ENCODE data around the gene RPS6KB1.
"Not testable (repeated sequence)": the region's sequence is repeated elsewhere in the genome, so short reads cannot be mapped to it uniquely, and the experiment has no call there.

The RPS6KB1 gene

DNA sequence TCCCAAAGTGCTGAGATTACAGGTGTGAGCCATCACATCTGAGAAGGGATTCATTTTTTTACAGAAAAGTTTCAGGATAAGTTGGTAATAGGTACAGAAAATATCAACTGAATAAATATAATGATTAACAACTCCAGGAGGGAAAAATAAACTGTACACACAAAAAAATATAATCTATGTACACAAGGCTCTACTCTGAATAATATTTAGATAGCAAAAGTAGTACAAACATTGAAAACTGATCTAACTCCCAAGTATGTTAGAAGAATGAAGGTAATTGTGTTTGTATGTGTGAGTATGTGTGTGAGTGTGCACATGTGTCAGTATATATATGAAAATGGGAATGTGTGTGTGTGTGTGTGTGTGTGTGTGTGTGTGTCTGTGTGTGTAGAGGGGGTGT is 20.6 kb upstream of the RPS6KB1 start:
- Histone ChIP-seq H3K27me3 (replicated peaks; ENCODE audit: control insufficient read depth, insufficient read depth, low read length, poor library complexity, severe bottlenecking) (no peaks in the 10 kb centered on the region), H3K36me3 (ENCODE audit: control insufficient read depth, insufficient read depth, low read length) (peaks cover 23% of the 10 kb centered on the region), H3K27ac (ENCODE audit: insufficient read depth, low read length, poor library complexity, severe bottlenecking) (no peak overlapping the region), H3K4me3 (ENCODE audit: insufficient read depth, low read depth, low read length, poor library complexity, severe bottlenecking) (no peak overlapping the region), H3K9me3 (ENCODE audit: control insufficient read depth, low read length) (no peaks in the 10 kb centered on the region), H3K4me1 (ENCODE audit: control insufficient read depth, insufficient read depth, low read length, poor library complexity, severe bottlenecking) (no peaks in the 10 kb centered on the region)
- no peak for DNase-seq

DNA sequence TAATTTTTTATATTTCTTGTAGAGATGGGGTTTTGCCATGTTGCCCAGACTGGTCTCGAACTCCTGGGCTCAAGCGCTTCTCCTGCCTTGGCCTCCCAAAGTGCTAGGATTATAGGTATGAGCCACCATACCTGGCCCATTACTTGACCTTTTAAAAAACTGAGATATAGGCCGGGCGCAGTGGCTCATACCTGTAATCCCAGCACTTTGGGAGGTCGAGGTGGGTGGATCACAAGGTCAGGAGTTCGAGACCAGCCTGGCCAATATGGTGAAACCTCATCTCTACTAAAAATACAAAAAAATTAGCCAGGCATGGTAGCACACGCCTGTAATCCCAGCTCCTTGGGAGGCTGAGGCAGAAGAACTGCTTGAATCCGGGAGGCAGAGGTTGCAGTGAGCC is 19.5 kb upstream of the RPS6KB1 start:
- not testable (repeated sequence) for H3K27ac ChIP-seq (ENCODE audit: insufficient read depth, low read length, poor library complexity, severe bottlenecking); H3K27me3 ChIP-seq (replicated peaks; ENCODE audit: control insufficient read depth, insufficient read depth, low read length, poor library complexity, severe bottlenecking); H3K4me3 ChIP-seq (ENCODE audit: insufficient read depth, low read depth, low read length, poor library complexity, severe bottlenecking); H3K4me1 ChIP-seq (ENCODE audit: control insufficient read depth, insufficient read depth, low read length, poor library complexity, severe bottlenecking); H3K9me3 ChIP-seq (ENCODE audit: control insufficient read depth, low read length); DNase-seq
- peaks cover 33% of the 10 kb centered on the region for H3K36me3 ChIP-seq (ENCODE audit: control insufficient read depth, insufficient read depth, low read length)

DNA sequence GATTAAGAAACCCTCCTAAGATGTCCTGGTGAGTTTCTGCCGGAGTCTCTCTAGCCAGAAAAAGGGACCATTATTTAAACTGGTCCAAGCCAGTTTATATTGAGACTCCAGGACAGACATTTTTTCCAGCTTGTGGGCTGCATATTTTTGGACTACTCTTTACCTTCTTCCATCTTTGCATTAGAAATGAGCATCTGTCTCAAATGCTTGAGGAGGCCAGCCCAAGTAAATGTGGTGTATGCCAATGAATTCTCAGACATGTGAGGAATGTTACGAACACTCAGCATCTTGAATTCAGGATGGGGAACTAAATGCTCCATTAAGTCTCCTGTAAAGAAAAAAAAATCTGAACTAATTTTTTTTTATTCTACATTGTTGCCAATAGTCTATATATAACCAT is 18.5 kb upstream of the RPS6KB1 start:
- no peaks in the 10 kb centered on the region for H3K27me3 ChIP-seq (replicated peaks; ENCODE audit: control insufficient read depth, insufficient read depth, low read length, poor library complexity, severe bottlenecking)
- H3K4me1 ChIP-seq (ENCODE audit: control insufficient read depth, insufficient read depth, low read length, poor library complexity, severe bottlenecking) = no peaks in the 10 kb centered on the region
- no peak for DNase-seq
- H3K27ac ChIP-seq (ENCODE audit: insufficient read depth, low read length, poor library complexity, severe bottlenecking) = no peak overlapping the region
- H3K9me3 ChIP-seq (ENCODE audit: control insufficient read depth, low read length) = no peaks in the 10 kb centered on the region
- H3K36me3 ChIP-seq (ENCODE audit: control insufficient read depth, insufficient read depth, low read length) = peaks cover 33% of the 10 kb centered on the region
- no peak overlapping the region for H3K4me3 ChIP-seq (ENCODE audit: insufficient read depth, low read depth, low read length, poor library complexity, severe bottlenecking)

DNA sequence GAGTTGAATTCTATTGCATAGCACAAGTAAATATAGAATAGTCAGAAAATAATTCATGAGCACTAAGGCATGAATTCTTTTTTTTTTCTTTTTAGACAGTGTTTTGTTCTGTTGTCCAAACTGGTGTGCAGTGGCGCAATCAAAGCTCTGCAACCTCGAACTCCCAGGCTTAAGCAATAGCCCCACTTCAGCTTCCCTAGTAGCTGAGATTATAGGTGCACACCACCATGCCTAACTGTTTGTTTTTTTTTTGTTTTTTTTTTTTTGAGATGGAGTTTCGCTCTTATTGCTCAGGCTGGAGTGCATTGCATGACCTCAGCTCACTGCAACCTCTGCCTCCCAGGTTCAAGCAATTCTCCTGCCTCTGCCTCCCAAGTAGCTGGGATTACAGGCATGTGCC is 16.8 kb upstream of the RPS6KB1 start:
- Histone ChIP-seq H3K27me3 (replicated peaks; ENCODE audit: control insufficient read depth, insufficient read depth, low read length, poor library complexity, severe bottlenecking) (no peaks in the 10 kb centered on the region), H3K4me1 (ENCODE audit: control insufficient read depth, insufficient read depth, low read length, poor library complexity, severe bottlenecking) (no peaks in the 10 kb centered on the region), H3K27ac (ENCODE audit: insufficient read depth, low read length, poor library complexity, severe bottlenecking) (no peak overlapping the region), H3K36me3 (ENCODE audit: control insufficient read depth, insufficient read depth, low read length) (peaks cover 33% of the 10 kb centered on the region), H3K9me3 (ENCODE audit: control insufficient read depth, low read length) (no peaks in the 10 kb centered on the region), H3K4me3 (ENCODE audit: insufficient read depth, low read depth, low read length, poor library complexity, severe bottlenecking) (no peak overlapping the region)
- no peak for DNase-seq

DNA sequence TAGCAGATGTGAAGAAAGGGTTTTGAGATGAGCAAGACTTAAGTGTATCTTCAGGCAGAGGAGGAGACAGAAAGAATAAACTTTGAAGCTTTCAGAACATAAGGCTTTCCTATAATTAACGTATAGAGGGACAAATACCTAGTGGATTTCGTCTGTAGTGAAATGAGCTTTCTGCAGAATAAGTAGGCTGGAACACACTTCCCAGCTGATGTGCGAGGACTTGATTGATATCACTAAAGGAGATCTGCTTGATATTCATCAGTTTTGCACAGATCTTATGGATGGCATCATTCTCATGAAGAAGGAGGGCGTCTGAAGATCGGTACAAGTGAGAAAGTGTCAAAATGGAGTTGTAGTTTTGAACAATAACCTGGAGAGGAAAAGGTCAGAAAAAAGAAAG is 15.0 kb upstream of the RPS6KB1 start:
- Histone ChIP-seq H3K36me3 (ENCODE audit: control insufficient read depth, insufficient read depth, low read length) (peaks cover 39% of the 10 kb centered on the region), H3K27me3 (replicated peaks; ENCODE audit: control insufficient read depth, insufficient read depth, low read length, poor library complexity, severe bottlenecking) (no peaks in the 10 kb centered on the region), H3K4me3 (ENCODE audit: insufficient read depth, low read depth, low read length, poor library complexity, severe bottlenecking) (no peak overlapping the region), H3K4me1 (ENCODE audit: control insufficient read depth, insufficient read depth, low read length, poor library complexity, severe bottlenecking) (no peaks in the 10 kb centered on the region), H3K9me3 (ENCODE audit: control insufficient read depth, low read length) (no peaks in the 10 kb centered on the region), H3K27ac (ENCODE audit: insufficient read depth, low read length, poor library complexity, severe bottlenecking) (no peak overlapping the region)
- DNase-seq = no peak

DNA sequence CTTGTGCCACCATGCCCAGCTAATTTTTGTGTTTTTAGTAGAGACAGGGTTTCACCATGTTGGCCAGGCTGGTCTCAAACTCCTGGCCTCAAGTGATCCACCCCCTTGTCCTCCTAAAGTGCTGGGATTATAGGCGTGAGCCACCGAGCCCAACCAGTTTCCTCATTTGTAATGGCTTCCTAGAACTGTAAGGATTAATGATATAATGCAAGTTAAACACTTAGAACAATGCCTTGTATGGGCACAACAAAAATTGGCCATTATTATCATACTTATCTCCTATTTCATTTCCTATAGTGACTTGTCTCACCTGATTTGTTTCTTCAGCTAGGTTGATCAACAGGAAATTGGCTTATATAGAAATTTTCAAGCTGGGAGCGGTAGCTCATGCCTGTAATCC is 14.3 kb upstream of the RPS6KB1 start:
- Histone ChIP-seq H3K27ac (ENCODE audit: insufficient read depth, low read length, poor library complexity, severe bottlenecking) (no peak overlapping the region), H3K4me1 (ENCODE audit: control insufficient read depth, insufficient read depth, low read length, poor library complexity, severe bottlenecking) (no peaks in the 10 kb centered on the region), H3K4me3 (ENCODE audit: insufficient read depth, low read depth, low read length, poor library complexity, severe bottlenecking) (no peak overlapping the region), H3K36me3 (ENCODE audit: control insufficient read depth, insufficient read depth, low read length) (peaks cover 42% of the 10 kb centered on the region), H3K27me3 (replicated peaks; ENCODE audit: control insufficient read depth, insufficient read depth, low read length, poor library complexity, severe bottlenecking) (no peaks in the 10 kb centered on the region), H3K9me3 (ENCODE audit: control insufficient read depth, low read length) (no peaks in the 10 kb centered on the region)
- DNase-seq = no peak

DNA sequence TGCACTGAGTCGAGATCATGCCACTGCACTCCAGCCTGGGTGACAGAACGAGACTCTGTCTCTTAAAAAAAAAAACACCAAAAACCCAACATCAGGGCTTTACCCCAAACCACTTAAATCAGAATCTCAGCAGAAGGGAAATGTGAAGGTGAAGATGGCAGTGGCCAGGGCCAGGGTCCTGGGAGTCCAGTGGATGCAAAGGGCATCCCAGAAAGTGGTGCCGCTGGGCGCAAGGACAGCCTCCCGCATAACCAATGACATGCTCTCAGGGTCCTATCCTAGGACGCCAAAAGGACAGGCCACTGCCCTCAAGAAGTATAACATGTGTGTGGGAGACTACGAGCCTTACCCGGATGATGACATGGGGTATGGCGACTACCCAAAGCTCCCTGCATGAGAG is 8.1 kb upstream of the RPS6KB1 start:
- Histone ChIP-seq H3K36me3 (ENCODE audit: control insufficient read depth, insufficient read depth, low read length) (peaks cover 28% of the 10 kb centered on the region), H3K4me3 (ENCODE audit: insufficient read depth, low read depth, low read length, poor library complexity, severe bottlenecking) (no peak overlapping the region), H3K4me1 (ENCODE audit: control insufficient read depth, insufficient read depth, low read length, poor library complexity, severe bottlenecking) (no peaks in the 10 kb centered on the region), H3K9me3 (ENCODE audit: control insufficient read depth, low read length) (no peaks in the 10 kb centered on the region), H3K27me3 (replicated peaks; ENCODE audit: control insufficient read depth, insufficient read depth, low read length, poor library complexity, severe bottlenecking) (no peaks in the 10 kb centered on the region), H3K27ac (ENCODE audit: insufficient read depth, low read length, poor library complexity, severe bottlenecking) (no peak overlapping the region)
- no peak for DNase-seq

DNA sequence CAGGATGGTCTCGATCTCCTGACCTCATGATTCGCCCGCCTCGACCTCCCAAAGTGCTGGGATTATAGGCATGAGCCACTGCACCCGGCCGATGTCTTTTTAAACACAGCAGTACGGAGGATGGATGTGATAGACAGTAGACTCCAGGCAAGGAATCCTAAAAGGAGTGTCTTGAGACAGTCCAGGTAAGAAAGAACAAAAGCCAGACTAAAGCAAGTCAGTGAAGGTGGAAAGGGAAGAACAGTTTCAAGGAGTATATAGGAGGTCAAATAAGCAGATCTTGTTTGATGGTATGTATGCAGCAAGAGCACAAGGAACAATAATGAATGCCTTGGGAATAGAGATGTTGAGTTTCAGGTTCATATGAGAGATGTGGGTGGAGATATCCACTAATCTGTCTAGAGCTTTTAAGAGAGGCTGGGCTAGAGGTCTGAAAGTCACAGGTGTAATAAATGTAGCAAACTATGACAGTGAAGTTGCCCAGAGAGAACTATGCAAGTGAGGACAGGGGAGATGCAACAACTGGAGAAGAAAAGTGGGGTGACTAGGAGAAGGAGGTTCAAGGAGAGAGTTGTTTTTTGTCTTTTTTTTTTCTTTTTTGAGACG is 4.7 kb upstream of the RPS6KB1 start:
- Histone ChIP-seq H3K27me3 (replicated peaks; ENCODE audit: control insufficient read depth, insufficient read depth, low read length, poor library complexity, severe bottlenecking) (no peaks in the 10 kb centered on the region), H3K36me3 (ENCODE audit: control insufficient read depth, insufficient read depth, low read length) (peaks cover 22% of the 10 kb centered on the region), H3K27ac (ENCODE audit: insufficient read depth, low read length, poor library complexity, severe bottlenecking) (no peak overlapping the region), H3K4me3 (ENCODE audit: insufficient read depth, low read depth, low read length, poor library complexity, severe bottlenecking) (no peak overlapping the region), H3K4me1 (ENCODE audit: control insufficient read depth, insufficient read depth, low read length, poor library complexity, severe bottlenecking) (peaks cover 8% of the 10 kb centered on the region), H3K9me3 (ENCODE audit: control insufficient read depth, low read length) (no peaks in the 10 kb centered on the region)
- DNase-seq = no peak

DNA sequence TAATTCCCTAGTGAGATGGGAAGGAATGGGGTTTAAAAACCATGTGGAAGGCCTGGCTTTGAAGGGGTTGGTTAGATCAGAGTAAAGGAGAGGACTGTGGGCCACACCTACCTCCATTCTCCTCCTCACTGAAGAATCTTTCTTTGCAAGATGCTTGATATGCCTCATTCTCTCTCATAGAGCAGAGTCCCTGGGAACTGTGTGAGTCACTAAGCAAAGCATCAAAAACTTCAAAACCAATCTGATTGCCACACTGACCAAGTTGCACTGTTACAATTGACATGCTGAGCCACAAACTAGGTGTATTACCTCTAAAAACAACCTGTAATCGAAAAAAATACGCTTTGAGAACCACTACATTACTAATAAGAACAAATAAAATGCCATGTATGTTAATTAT is 2.2 kb upstream of the RPS6KB1 start:
- Histone ChIP-seq H3K4me1 (ENCODE audit: control insufficient read depth, insufficient read depth, low read length, poor library complexity, severe bottlenecking) (peaks cover 21% of the 10 kb centered on the region), H3K27ac (ENCODE audit: insufficient read depth, low read length, poor library complexity, severe bottlenecking) (no peak overlapping the region)
- DNase-seq = no peak

DNA sequence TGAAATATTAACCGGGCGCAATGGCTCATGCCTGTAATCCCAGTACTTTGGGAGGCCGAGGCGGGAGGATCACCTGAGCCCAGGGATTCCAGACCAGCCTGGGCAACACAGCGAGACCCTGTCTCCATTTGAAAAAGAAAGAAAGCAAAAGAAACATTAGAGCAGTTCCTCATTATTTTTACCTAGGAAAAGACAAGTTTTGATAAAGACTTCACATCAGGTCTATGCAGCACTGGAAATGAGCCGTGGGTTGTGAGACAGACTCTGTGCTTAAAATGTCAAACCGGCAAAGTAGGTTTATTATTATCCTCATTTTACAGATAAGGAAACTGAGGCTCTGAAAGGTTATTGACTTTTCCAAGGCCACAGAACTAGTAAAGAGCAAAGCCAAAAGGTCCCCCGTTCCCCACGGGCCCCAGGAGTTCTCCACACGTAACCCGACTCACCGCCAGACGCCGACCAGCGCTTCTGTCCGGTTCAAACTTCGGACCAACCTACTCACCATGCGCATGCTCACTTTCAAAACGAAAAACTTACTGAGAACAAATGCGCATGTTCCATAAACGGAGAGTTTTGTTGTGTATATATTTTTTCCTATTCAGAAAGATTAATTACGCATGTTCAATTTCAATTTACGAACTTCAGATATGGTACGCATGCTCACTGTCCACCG is 534 bp upstream of the RPS6KB1 start:
- Histone ChIP-seq H3K27me3 (replicated peaks; ENCODE audit: control insufficient read depth, insufficient read depth, low read length, poor library complexity, severe bottlenecking) (no peaks in the 10 kb centered on the region), H3K4me1 (ENCODE audit: control insufficient read depth, insufficient read depth, low read length, poor library complexity, severe bottlenecking) (peaks cover 21% of the 10 kb centered on the region), H3K27ac (ENCODE audit: insufficient read depth, low read length, poor library complexity, severe bottlenecking) (peak overlapping the region; percentile 95), H3K4me3 (ENCODE audit: insufficient read depth, low read depth, low read length, poor library complexity, severe bottlenecking) (peak overlapping the region; percentile 94), H3K9me3 (ENCODE audit: control insufficient read depth, low read length) (no peaks in the 10 kb centered on the region), H3K36me3 (ENCODE audit: control insufficient read depth, insufficient read depth, low read length) (no peaks in the 10 kb centered on the region)
- DNase-seq = no peak

More for the DNA sequence above, 2.2 kb upstream of the RPS6KB1 start:
- Histone ChIP-seq H3K9me3 (ENCODE audit: control insufficient read depth, low read length) (no peaks in the 10 kb centered on the region), H3K27me3 (replicated peaks; ENCODE audit: control insufficient read depth, insufficient read depth, low read length, poor library complexity, severe bottlenecking) (no peaks in the 10 kb centered on the region), H3K36me3 (ENCODE audit: control insufficient read depth, insufficient read depth, low read length) (peaks cover 4% of the 10 kb centered on the region), H3K4me3 (ENCODE audit: insufficient read depth, low read depth, low read length, poor library complexity, severe bottlenecking) (no peak overlapping the region)

Data from effector memory CD4-positive, alpha-beta T cell (primary cell).